Effector memory CD8-positive, alpha-beta T cell (primary cell): ENCODE data around the gene CDC5L.

Experiments used
- ATAC-seq: fragments of 150-1000 bp; cut with Tn5 transposase; replicated peaks from 2 replicates; pipeline ENCODE4 v1.10.0; 2021; ENCODE audit warnings: mild to moderate bottlenecking, moderate library complexity
- DNase-seq, 3 experiments: peaks; one replicate each; pipeline ENCODE4 v3.0.0; 2021
- H3K27ac Mint-ChIP-seq, 2 donors: one replicate each; pipeline ENCODE4 v1.8.0; 2022; ENCODE audit warnings: mild to moderate bottlenecking in 2 of 2, mixed read lengths in 2 of 2, moderate library complexity in 2 of 2
- H3K27me3 Mint-ChIP-seq, 2 donors: one replicate each; pipeline ENCODE4 v1.8.0; 2022; ENCODE audit warnings: mixed read lengths in 2 of 2
- H3K36me3 Mint-ChIP-seq: one replicate; pipeline ENCODE4 v1.8.0; 2022; ENCODE audit warnings: mild to moderate bottlenecking, moderate library complexity, mixed read lengths; ENCODE audit not compliant: insufficient read depth
- H3K4me1 Mint-ChIP-seq, 2 donors: one replicate each; pipeline ENCODE4 v1.8.0; 2022; ENCODE audit warnings: low read depth in 2 of 2, mixed read lengths in 2 of 2
- H3K4me3 Mint-ChIP-seq, 2 donors: one replicate each; pipeline ENCODE4 v1.8.0; 2022; ENCODE audit warnings: mild to moderate bottlenecking in 2 of 2, mixed read lengths in 2 of 2, moderate library complexity in 2 of 2
- H3K9me3 Mint-ChIP-seq, 2 donors: one replicate each; pipeline ENCODE4 v1.8.0; 2022; ENCODE audit warnings: mixed read lengths in 2 of 2

The CDC5L gene

DNA sequence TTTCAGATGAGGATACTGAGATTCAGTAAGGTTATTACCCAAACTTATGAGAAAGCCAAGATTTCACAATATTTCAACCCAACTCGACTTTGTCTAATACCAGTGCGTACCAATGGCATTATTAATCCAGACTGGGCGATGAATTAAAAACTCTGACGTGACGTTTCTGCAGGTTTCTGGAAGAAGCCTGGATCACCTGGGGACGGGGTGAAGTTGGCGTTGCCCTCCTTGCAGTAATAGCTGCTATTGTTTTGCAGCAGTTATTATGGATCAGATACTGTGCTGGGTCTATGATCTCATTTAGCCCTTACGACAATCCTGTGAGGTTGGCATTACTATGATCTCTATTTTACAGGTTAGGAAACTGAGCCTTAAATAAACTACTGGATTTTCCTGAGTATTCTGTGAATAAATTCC, 569 bp upstream of the CDC5L start:
- Mint-ChIP-seq H3K4me3 (peak overlapping the region; percentile 93 to 94), H3K9me3 (no peaks in the 10 kb centered on the region), H3K27me3 (peaks cover 0 to 6% of the 10 kb centered on the region in 2 donors), H3K27ac (peak overlapping the region; percentile 95 to 97), H3K4me1 (peaks cover 29 to 44% of the 10 kb centered on the region in 2 donors), H3K36me3 (peaks cover 21% of the 10 kb centered on the region)
- DNase-seq (peak in 1 of 3 experiments; percentile 6), ATAC-seq (peak; percentile 21)

DNA sequence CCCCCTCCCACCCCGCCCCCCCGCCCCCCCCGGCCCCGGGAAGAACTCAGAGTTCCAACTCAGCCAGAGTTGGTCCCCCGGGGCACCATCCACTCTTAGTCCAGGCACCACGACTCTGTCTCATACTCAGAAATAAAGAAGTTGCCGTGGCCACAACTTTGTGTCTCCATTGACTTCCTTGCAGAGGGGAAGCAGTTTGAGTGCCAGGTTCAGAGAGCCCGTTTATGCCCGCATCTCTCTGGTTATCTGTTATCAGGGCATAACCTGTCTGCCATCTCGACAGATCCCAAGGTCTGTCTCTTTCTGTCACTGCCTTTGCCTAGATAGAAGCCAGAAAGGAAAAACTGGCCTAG, 605 bp downstream of the CDC5L start:
- Mint-ChIP-seq H3K4me1 (peaks cover 30 to 47% of the 10 kb centered on the region in 2 donors), H3K9me3 (no peaks in the 10 kb centered on the region), H3K27ac (peak overlapping the region; percentile 95 to 97), H3K4me3 (peak overlapping the region; percentile 93 to 94), H3K27me3 (peaks cover 0 to 6% of the 10 kb centered on the region in 2 donors), H3K36me3 (peaks cover 33% of the 10 kb centered on the region)
- no peak for ATAC-seq
- DNase-seq, result peak in 2 of 3 experiments; percentile 2 to 13

DNA sequence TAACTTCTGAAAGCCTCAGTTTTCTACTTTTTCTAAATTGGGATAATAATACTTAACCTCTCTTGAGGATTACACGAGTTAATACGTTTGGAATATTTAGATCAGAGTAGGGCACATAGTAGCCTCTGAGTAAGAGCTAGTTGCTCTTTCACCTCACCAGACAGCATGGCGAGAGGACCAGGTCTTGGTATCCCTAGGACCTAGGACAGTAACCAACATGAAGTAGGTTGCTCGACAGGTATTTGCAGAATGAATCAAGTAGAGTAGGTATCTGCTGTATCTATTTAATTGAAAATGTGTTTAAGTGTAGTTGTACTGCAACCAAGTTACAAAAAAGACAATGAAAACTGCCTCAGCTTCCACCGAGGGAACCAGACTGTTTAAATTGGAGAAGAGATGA, 1.4 kb downstream of the CDC5L start:
- Mint-ChIP-seq H3K4me3 (peak overlapping the region; percentile 93 to 94), H3K4me1 (peaks cover 30 to 47% of the 10 kb centered on the region in 2 donors), H3K27ac (peak overlapping the region in 1 of 2 donors; percentile 95), H3K36me3 (peaks cover 40% of the 10 kb centered on the region), H3K27me3 (no peaks in the 10 kb centered on the region), H3K9me3 (no peaks in the 10 kb centered on the region)
- no peak for DNase-seq
- ATAC-seq, result no peak

DNA sequence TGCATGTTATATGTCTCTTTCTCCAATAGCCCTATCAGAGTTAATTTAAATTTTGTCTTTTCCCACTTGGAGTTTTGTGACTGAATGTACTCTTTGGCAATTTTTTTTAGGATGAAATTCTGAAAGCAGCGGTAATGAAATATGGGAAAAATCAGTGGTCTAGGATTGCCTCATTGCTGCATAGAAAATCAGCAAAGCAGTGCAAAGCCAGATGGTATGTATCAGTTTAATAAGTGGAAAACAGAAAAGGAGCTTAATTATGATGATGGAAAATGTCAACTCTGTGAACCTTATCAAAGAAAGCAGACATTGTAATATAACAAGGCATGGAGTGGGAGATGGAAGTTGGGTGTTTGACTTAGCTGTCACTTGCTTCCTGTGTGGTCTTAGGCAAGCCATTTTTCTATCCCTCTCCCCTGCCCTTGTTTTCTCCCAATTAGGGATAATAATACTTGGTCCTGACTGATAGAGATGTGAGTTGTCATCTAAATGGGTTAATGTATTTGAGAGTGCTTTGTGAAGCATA, 2.7 kb downstream of the CDC5L start:
- Mint-ChIP-seq H3K4me3 (no peak overlapping the region), H3K4me1 (peaks cover 32 to 52% of the 10 kb centered on the region in 2 donors), H3K27me3 (no peaks in the 10 kb centered on the region), H3K27ac (no peak overlapping the region), H3K36me3 (peaks cover 52% of the 10 kb centered on the region), H3K9me3 (no peaks in the 10 kb centered on the region)
- no peak for DNase-seq
- ATAC-seq, result no peak

DNA sequence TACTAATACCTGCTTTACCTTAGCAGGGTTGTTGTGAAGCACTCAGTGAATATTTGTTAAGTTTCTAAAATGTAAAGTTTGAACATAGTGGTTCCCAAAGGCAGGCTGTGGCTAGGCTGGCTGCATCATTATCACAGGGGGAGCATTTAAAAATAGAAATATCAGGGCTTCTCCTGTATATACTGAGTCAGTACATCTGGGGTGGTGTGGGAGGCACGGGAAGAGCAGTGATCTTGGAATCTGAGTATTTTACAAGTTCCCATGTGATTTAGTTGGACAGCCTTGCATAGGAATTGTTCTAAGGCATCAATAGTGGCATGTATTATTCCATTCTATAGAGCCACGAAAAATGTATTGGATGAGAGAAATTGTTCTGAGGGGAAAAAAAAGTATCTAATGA, 8.0 kb downstream of the CDC5L start:
- no peak overlapping the region for H3K27ac Mint-ChIP-seq
- H3K9me3 Mint-ChIP-seq, result no peaks in the 10 kb centered on the region

DNA sequence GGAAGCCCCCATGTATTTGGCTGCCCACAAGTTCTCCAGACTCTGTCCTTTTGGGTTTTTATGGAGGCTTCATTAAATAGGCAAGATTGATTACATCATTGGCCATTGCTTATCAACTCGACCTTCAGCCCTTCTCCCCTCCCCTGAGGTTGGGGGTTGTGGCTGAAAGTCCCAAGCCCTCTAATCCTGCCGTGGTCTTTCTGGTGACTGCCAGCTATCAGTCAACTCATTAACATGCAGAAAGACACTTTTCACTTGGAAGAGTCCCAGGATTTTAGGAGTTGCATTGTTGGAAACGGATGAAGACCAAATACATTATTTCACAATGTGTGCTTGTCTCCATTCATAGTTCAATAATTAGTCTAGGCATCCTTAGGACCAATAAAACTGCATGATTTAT, 9.5 kb downstream of the CDC5L start:
- peaks cover 85% of the 10 kb centered on the region for H3K36me3 Mint-ChIP-seq
- H3K4me1 Mint-ChIP-seq, result peaks cover 11 to 36% of the 10 kb centered on the region in 2 donors
- DNase-seq (no peak), ATAC-seq (no peak)
- H3K27ac Mint-ChIP-seq, result no peak overlapping the region
- no peaks in the 10 kb centered on the region for H3K9me3 Mint-ChIP-seq
- no peaks in the 10 kb centered on the region for H3K27me3 Mint-ChIP-seq
- H3K4me3 Mint-ChIP-seq, result no peak overlapping the region

More for the DNA sequence above, 8.0 kb downstream of the CDC5L start:
- peaks cover 83% of the 10 kb centered on the region for H3K36me3 Mint-ChIP-seq
- no peaks in the 10 kb centered on the region for H3K27me3 Mint-ChIP-seq
- DNase-seq, result no peak
- H3K4me3 Mint-ChIP-seq, result no peak overlapping the region
- ATAC-seq, result no peak
- peaks cover 11 to 43% of the 10 kb centered on the region in 2 donors for H3K4me1 Mint-ChIP-seq

DNA sequence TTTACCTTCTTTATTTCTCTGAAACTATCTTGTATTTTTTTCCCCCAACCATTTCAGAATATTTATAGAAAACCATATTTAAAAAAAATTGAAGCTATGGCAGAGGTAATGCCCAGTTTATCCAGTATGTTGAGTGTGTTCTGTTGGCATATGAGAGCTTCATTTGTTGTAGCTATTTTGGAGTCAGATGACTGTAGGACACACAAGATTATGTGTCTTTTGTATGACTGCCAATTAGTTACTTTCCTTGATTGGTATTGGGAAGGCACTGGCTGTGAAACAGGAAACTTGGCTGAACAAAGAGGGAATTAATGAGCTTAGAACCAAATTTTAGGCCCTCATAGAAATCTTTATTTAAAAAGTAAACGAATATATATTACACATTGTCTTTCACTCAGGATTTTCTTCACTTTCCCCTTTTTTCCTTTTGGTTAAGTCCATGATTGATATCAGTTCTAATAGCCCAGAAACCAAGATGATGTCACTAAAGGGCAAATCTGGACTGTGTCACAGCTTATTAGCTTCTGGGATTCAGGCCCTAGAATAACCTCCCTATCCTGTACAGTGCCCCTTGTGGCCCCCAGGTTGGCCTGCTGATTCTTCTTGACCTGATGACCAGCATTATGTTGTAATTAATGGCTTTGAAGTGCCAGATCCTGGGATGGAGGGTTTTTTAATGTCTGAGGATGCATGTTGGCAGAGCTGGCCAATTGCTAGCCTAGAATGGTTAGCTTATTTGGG, 10.1 kb downstream of the CDC5L start:
- Mint-ChIP-seq H3K27me3 (no peaks in the 10 kb centered on the region), H3K27ac (peak overlapping the region in 1 of 2 donors; percentile 56), H3K4me1 (peaks cover 13 to 39% of the 10 kb centered on the region in 2 donors), H3K9me3 (no peaks in the 10 kb centered on the region), H3K4me3 (no peak overlapping the region), H3K36me3 (peaks cover 81% of the 10 kb centered on the region)
- DNase-seq (no peak), ATAC-seq (no peak)

DNA sequence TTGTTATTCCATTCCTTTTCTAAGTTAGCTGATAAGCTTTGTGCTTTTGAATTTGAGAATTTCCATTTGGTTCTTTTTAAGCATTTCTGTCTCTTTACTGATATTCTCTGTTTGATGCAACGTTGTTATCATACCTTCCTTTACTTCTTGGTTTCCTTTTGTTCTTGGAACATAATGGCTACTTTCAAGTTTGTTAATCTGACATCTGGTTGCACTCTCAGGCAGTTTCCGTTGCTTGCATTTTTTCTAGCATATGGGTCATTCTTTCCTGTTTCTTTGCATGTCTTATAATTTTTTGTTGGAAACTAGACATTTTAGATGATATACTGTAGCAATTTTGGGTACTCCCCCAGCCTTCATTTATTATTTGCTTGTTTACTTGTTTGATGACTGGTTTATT, 12.5 kb downstream of the CDC5L start:
- H3K9me3 Mint-ChIP-seq, result no peaks in the 10 kb centered on the region
- H3K27ac Mint-ChIP-seq, result peak overlapping the region in 1 of 2 donors; percentile 38
- no peak overlapping the region for H3K4me3 Mint-ChIP-seq
- peaks cover 15 to 45% of the 10 kb centered on the region in 2 donors for H3K4me1 Mint-ChIP-seq
- no peaks in the 10 kb centered on the region for H3K27me3 Mint-ChIP-seq
- DNase-seq, result no peak
- peaks cover 76% of the 10 kb centered on the region for H3K36me3 Mint-ChIP-seq
- ATAC-seq, result no peak

DNA sequence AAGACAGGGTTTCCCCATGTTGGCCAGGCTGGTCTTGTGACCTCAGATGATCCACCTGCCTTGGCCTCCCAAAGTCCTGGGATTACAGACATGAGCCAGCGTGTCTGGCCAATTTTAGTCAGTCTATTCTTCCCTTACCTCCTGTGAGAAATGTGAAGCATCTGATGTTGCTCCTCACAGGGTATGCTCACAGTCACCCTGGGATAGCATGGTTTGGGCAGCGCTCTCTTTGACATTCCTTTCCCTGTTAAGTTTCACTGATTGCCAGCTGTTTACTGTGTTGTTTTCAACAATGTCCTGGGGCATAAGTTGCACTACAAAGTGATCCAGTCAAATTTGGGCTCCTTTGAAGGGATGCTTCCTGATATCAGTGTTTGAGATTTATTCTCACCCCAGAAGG, 13.1 kb downstream of the CDC5L start:
- Mint-ChIP-seq H3K4me3 (no peak overlapping the region), H3K36me3 (peaks cover 77% of the 10 kb centered on the region), H3K27me3 (no peaks in the 10 kb centered on the region), H3K27ac (no peak overlapping the region), H3K9me3 (no peaks in the 10 kb centered on the region), H3K4me1 (peaks cover 14 to 43% of the 10 kb centered on the region in 2 donors)
- ATAC-seq, result no peak
- no peak for DNase-seq

DNA sequence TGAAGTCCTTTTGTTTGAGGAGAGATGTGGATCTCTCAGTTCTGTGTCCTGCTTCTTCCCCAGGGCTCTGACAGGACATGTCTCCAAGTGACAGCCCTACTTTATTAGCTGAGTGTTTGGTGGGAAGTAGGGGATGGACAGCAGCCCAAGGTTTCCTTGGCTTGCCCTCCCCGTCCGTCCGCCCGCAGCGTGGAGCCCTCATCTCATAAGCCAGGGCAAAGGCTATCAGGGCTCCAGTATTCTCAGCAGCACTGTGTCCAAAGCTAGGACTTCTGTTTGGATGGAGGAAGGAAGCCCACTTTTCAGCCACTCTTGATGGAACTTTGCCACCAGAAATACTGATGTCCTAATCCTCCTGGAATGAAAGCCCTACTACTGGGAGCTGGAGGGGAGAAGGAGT, 13.6 kb downstream of the CDC5L start:
- no peak overlapping the region for H3K27ac Mint-ChIP-seq

DNA sequence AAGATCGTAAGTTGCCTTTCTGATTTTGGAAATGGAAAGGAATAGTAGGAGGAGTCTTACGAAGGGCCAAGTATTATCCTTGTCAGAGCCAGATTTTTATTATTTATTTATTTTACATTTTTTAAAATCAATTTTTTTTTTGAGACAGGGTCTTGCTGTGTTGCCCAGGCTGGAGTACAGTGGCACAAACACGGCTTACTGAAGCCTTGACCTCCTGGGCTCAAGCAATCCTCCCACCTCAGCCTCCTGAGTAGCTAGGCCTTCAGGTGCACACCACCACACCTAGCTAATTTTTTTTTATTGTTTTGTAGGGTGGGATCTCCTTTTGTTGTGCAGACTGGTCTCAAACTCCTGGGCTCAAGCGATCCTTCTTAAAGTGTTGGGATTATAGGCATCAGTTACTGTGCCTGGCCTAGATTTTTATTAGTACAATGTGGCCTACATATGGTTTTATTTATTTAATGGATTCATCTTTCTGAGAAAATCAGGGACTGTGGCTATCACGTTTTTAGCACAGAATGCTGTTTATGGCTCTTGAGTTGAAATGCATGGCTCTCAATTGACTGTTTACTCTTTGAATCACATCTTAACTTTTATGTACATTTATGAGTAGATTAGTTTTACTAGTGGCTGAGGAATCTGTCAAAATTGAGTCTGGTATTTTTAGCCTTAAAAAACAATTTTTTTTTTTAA, 16.7 kb downstream of the CDC5L start:
- Mint-ChIP-seq H3K4me1 (peaks cover 18 to 42% of the 10 kb centered on the region in 2 donors), H3K27ac (no peak overlapping the region)

More for the DNA sequence above, 13.6 kb downstream of the CDC5L start:
- H3K9me3 Mint-ChIP-seq, result no peaks in the 10 kb centered on the region
- H3K27me3 Mint-ChIP-seq, result no peaks in the 10 kb centered on the region
- H3K4me3 Mint-ChIP-seq, result no peak overlapping the region
- no peak for DNase-seq
- H3K4me1 Mint-ChIP-seq, result peaks cover 14 to 43% of the 10 kb centered on the region in 2 donors
- H3K36me3 Mint-ChIP-seq, result peaks cover 77% of the 10 kb centered on the region
- ATAC-seq, result no peak

DNA sequence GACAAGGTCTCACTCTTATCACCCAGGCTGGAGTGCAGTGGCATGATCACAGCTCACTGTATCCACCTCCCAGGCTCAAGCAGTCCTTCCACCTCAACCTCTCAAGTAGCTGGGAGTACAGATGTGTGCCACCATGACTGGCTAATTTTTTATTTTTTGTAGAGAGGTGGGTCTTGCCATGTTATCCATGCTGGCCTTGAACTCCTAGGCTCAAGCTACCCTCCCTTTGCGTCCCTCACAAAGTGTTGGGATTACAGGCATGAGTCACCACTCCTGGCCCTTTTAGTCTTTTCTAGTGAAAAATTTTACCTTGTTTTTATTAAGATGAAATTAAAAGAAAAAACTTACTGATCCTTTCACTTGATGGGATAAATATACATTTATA, 17.2 kb downstream of the CDC5L start:
- no peaks in the 10 kb centered on the region for H3K27me3 Mint-ChIP-seq
- ATAC-seq, result no peak
- DNase-seq, result no peak
- H3K27ac Mint-ChIP-seq, result no peak overlapping the region
- H3K4me1 Mint-ChIP-seq, result peaks cover 20 to 42% of the 10 kb centered on the region in 2 donors
- H3K36me3 Mint-ChIP-seq, result peaks cover 80% of the 10 kb centered on the region
- H3K9me3 Mint-ChIP-seq, result no peaks in the 10 kb centered on the region
- H3K4me3 Mint-ChIP-seq, result no peak overlapping the region

More for the DNA sequence above, 16.7 kb downstream of the CDC5L start:
- no peak for ATAC-seq
- Mint-ChIP-seq H3K4me3 (no peak overlapping the region), H3K36me3 (peaks cover 80% of the 10 kb centered on the region), H3K9me3 (no peaks in the 10 kb centered on the region), H3K27me3 (no peaks in the 10 kb centered on the region)
- DNase-seq, result no peak

DNA sequence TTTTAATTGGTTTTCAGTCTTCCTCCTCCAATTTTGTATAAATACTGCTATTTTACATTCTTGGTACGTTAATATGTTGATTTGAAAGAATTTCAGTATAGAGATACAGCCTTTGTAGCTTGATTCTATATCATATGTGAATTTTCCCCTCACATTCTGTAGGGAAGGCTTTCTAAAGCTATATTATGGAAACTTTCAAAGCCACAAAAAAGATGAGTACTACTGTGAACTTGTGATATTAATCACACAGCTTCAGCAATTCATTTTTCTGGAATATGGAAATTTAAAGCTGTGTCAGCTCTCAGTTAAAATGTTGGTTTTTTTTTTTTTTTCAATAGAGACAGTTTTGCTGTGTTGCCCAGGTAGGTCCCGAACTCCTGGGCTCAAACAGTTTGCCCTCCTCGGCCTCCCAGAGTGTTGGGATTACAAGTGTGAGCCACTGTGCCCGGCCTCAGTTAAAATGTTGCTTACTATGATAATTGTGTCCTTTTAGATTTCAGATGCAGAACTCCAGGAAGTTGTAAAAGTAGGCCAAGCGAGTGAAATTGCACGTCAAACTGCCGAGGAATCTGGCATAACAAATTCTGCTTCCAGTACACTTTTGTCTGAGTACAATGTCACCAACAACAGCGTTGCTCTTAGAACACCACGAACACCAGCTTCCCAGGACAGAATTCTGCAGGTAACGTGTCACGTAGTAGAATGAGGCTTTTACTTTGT, 20.6 kb downstream of the CDC5L start:
- peak overlapping the region; percentile 35 to 52 for H3K27ac Mint-ChIP-seq

More for the DNA sequence above, 20.6 kb downstream of the CDC5L start:
- peaks cover 17 to 45% of the 10 kb centered on the region in 2 donors for H3K4me1 Mint-ChIP-seq
- no peak overlapping the region for H3K4me3 Mint-ChIP-seq
- H3K9me3 Mint-ChIP-seq, result no peaks in the 10 kb centered on the region
- peaks cover 89% of the 10 kb centered on the region for H3K36me3 Mint-ChIP-seq
- ATAC-seq (no peak), DNase-seq (no peak)
- no peaks in the 10 kb centered on the region for H3K27me3 Mint-ChIP-seq
